AG09309 (cell line): ENCODE measurements around the gene GPR22.

Experiments used
- DNase-seq: peaks from one replicate; pipeline ENCODE4 v3.0.0-alpha.2; 2010; ENCODE audit warnings: low read depth
- H3K4me3 ChIP-seq: 2 replicates; pipeline ENCODE4 v1.5.1; 2011; ENCODE audit warnings: mild to moderate bottlenecking, low read depth, low read length, moderate library complexity; ENCODE audit not compliant: control insufficient read depth
- CTCF ChIP-seq: IDR thresholded peaks from 2 replicates; pipeline ENCODE4 v1.5.1; 2011; ENCODE audit warnings: mild to moderate bottlenecking, low read depth, low read length, inconsistent platforms; ENCODE audit not compliant: insufficient read depth, control insufficient read depth; ENCODE audit errors: missing control alignments

The GPR22 gene

GRCh38 chr7:107439025-107439424, 30.8 kb upstream of the GPR22 start:
- no peak for TF ChIP-seq CTCF
- no peak for DNase-seq

GRCh38 chr7:107441581-107442422, 28.1 kb upstream of the GPR22 start:
- DNase-seq, result no peak
- no peak for TF ChIP-seq CTCF
- no peak overlapping the region for H3K4me3 ChIP-seq

More at GRCh38 chr7:107439025-107439424, 30.8 kb upstream of the GPR22 start:
- H3K4me3 ChIP-seq, result no peak overlapping the region

- H3K4me3 ChIP-seq, result no peak overlapping the region
- DNase-seq, result no peak
- no peak for TF ChIP-seq CTCF
Measured at GRCh38 chr7:107442678-107443077, 27.2 kb upstream of the GPR22 start.

GRCh38 chr7:107446531-107446930, 23.3 kb upstream of the GPR22 start:
- DNase-seq, result no peak
- no peak overlapping the region for H3K4me3 ChIP-seq
- no peak for TF ChIP-seq CTCF

GRCh38 chr7:107446988-107447387, 22.9 kb upstream of the GPR22 start:
- H3K4me3 ChIP-seq, result no peak overlapping the region
- TF ChIP-seq CTCF, result no peak
- no peak for DNase-seq

GRCh38 chr7:107450970-107451369, 18.9 kb upstream of the GPR22 start:
- TF ChIP-seq CTCF, result no peak
- H3K4me3 ChIP-seq, result no peak overlapping the region
- DNase-seq, result no peak
